Endothelial cell of umbilical vein (primary cell): ENCODE measurements around the gene AIG1. TPM values are rescaled to one million over a fixed set of nuclear protein-coding genes. Genes with fewer than 3 reads are reported as not detected.

Source experiments
- BruUV-seq: library from RNA; stranded (reverse); fragments of 400-500 nt; replicated peaks from 2 replicates; lab custom pipeline; 2021; lab: Mats Ljungman, UMichigan
- CTCF ChIA-PET: fragments of 300-600, 350-600 bp; sonication (Branson Sonifier 250); formaldehyde crosslinking; loops from one replicate; lab custom pipeline; 2021; ENCODE audit warnings: antibody characterized with exemption, inconsistent platforms; lab: Charles Lee
- POLR2A ChIA-PET: fragments of 300-600, 350-600 bp; sonication (Branson Sonifier 250); formaldehyde crosslinking; loops from one replicate; lab custom pipeline; 2021; ENCODE audit warnings: antibody characterized with exemption, inconsistent platforms; lab: Charles Lee
- DNase-seq: peaks from one replicate; pipeline ENCODE4 v3.0.0-alpha.2; 2011; ENCODE audit warnings: low read depth, low spot score
- FAIRE-seq: peaks from 2 replicates; lab custom pipeline; 2011; peaks lifted over from hg19 to GRCh38; lab: Jason Lieb, UNC
- H2AFZ ChIP-seq: 2 replicates; pipeline ENCODE4 v1.6.0; 2012; ENCODE audit warnings: low read depth, low read length, control low read depth, inconsistent platforms
- H3K27ac ChIP-seq: 2 replicates; pipeline ENCODE4 v1.5.1; 2011; ENCODE audit warnings: low read depth, mild to moderate bottlenecking, control low read depth, low read length, moderate library complexity; ENCODE audit not compliant: insufficient read depth
- H3K27me3 ChIP-seq, 2 experiments: 2 replicates each; pipeline versions ENCODE4 v1.6.0 to v1.6.1; 2011; ENCODE audit warnings: low read length in 2 of 2, mixed read lengths in 1 of 2; ENCODE audit not compliant: control insufficient read depth in 2 of 2, insufficient read depth in 2 of 2
- H3K36me3 ChIP-seq, 2 experiments: 2 replicates in 1 of 2; 3 replicates in 1 of 2; pipeline ENCODE4 v1.5.1; 2011; ENCODE audit warnings: low read length in 2 of 2, mild to moderate bottlenecking in 1 of 2, moderate library complexity in 1 of 2; ENCODE audit not compliant: control insufficient read depth in 2 of 2, insufficient read depth in 2 of 2; ENCODE audit errors: extremely low read depth in 1 of 2
- H3K4me1 ChIP-seq: 3 replicates; pipeline ENCODE4 v1.5.1; 2011; ENCODE audit warnings: mild to moderate bottlenecking, low read length; ENCODE audit not compliant: control insufficient read depth, insufficient read depth; ENCODE audit errors: extremely low read depth
- H3K4me2 ChIP-seq: 2 replicates; pipeline ENCODE4 v1.6.1; 2011; ENCODE audit warnings: low read length, control low read depth, mixed read lengths; ENCODE audit not compliant: insufficient read depth
- H3K4me3 ChIP-seq, 3 experiments: fragments of 200-600 bp in 1 of 3; sonication (generic), shearing (Covaris generic) in 1 of 3; replicated peaks in 1 of 3; 2 replicates each; pipeline ENCODE4 v1.5.1; 2011 to 2016; ENCODE audit warnings: control low read depth in 3 of 3, low read length in 3 of 3, mild to moderate bottlenecking in 2 of 3, inconsistent platforms in 1 of 3, low read depth in 1 of 3, moderate library complexity in 1 of 3; ENCODE audit not compliant: insufficient read depth in 1 of 3
- H3K79me2 ChIP-seq: 2 replicates; pipeline ENCODE4 v1.6.0; 2012; ENCODE audit warnings: low read length, inconsistent platforms; ENCODE audit not compliant: control insufficient read depth, insufficient read depth
- H3K9ac ChIP-seq: replicated peaks from 2 replicates; pipeline ENCODE3; 2011; ENCODE audit warnings: low read length, control low read depth; ENCODE audit not compliant: insufficient read depth; ENCODE audit errors: extremely low read depth
- H3K9me1 ChIP-seq: replicated peaks from 3 replicates; pipeline ENCODE4 v1.6.0; 2011; ENCODE audit warnings: mild to moderate bottlenecking, low read length; ENCODE audit not compliant: control insufficient read depth, insufficient read depth; ENCODE audit errors: extremely low read depth
- H3K9me3 ChIP-seq: replicated peaks from 2 replicates; pipeline ENCODE4 v1.5.1; 2012; ENCODE audit warnings: low read length, inconsistent platforms; ENCODE audit not compliant: control insufficient read depth, insufficient read depth
- H4K20me1 ChIP-seq: replicated peaks from 2 replicates; pipeline ENCODE3; 2011; ENCODE audit warnings: mild to moderate bottlenecking, low read length; ENCODE audit not compliant: control insufficient read depth, insufficient read depth; ENCODE audit errors: extremely low read depth
- EZH2 ChIP-seq: IDR thresholded peaks from 2 replicates; pipeline ENCODE4 v1.6.1; 2012; ENCODE audit warnings: borderline replicate concordance, low read depth, mild to moderate bottlenecking, moderate library complexity, low read length, inconsistent platforms; ENCODE audit not compliant: severe bottlenecking
- FOS ChIP-seq: IDR thresholded peaks from 2 replicates; pipeline ENCODE4 v1.6.1; 2011; ENCODE audit warnings: mild to moderate bottlenecking, low read length, moderate library complexity, borderline replicate concordance; ENCODE audit not compliant: insufficient read depth
- GATA2 ChIP-seq: IDR thresholded peaks from 2 replicates; pipeline ENCODE4 v1.7.0; 2011; ENCODE audit warnings: low read depth, mild to moderate bottlenecking, moderate library complexity, mixed read lengths, low read length; ENCODE audit not compliant: insufficient read length, insufficient read depth
- JUN ChIP-seq: IDR thresholded peaks from 2 replicates; pipeline ENCODE4 v1.6.1; 2011; ENCODE audit warnings: borderline replicate concordance, low read depth; ENCODE audit not compliant: insufficient read length, insufficient read depth
- MYC ChIP-seq: IDR thresholded peaks from one replicate; pipeline ENCODE4 v1.6.1; 2011; ENCODE audit warnings: mild to moderate bottlenecking, low read depth, low read length
- POLR2A ChIP-seq: IDR thresholded peaks from 2 replicates; pipeline ENCODE4 v1.6.1; 2012; ENCODE audit warnings: low read depth, mild to moderate bottlenecking, control low read depth, low read length
- POLR2AphosphoS5 ChIP-seq: IDR thresholded peaks from 2 replicates; pipeline ENCODE4 v1.6.1; 2012; ENCODE audit warnings: low read depth, mild to moderate bottlenecking, control low read depth, low read length, moderate library complexity; ENCODE audit not compliant: insufficient read depth
- dilution Hi-C: fragments of 300-500 bp; cut with MboI; formaldehyde crosslinking; loops from one replicate; pipeline ENCODE4 v1.15.0; 2019; ENCODE audit warnings: low sequenced_read_pairs; ENCODE audit not compliant: extremely low pct_ligation_motif_present
- intact Hi-C: fragments of 100-400 bp; cut with micrococcal nuclease; formaldehyde crosslinking; loops from one replicate; pipeline ENCODE4 v1.10.0; 2022
- polyA plus RNA-seq, 4 experiments: library from polyadenylated mRNA; depleted of rRNA in 3 of 4; stranded (reverse) in 3 of 4; unstranded in 1 of 4; fragments of >200 nt; gene quantifications; 2 replicates each; pipeline versions ENCODE4 v1.2.1 to v1.2.3, GENCODE V29; 2011 to 2012; ENCODE audit warnings: missing spikeins in 1 of 4
- total RNA-seq: library from RNA; stranded (reverse); gene quantifications from 2 replicates; pipeline ENCODE4 v1.2.3, GENCODE V29; 2021
- TF ChIP-seq, protein P1 (sequence below), 2 donors: IDR thresholded peaks; 1 replicate in 1 of 2; 2 replicates in 1 of 2; pipeline ENCODE4 v1.5.1; 2011; ENCODE audit warnings: low read length in 2 of 2, mild to moderate bottlenecking in 2 of 2, moderate library complexity in 2 of 2, control low read depth in 1 of 2, inconsistent platforms in 1 of 2, low read depth in 1 of 2; ENCODE audit not compliant: insufficient read depth in 1 of 2; ENCODE audit errors: extremely low read depth in 1 of 2
- TF ChIP-seq, protein P2 (sequence below): IDR thresholded peaks from 2 replicates; pipeline ENCODE4 v1.6.1; 2011; ENCODE audit not compliant: insufficient read depth, insufficient read length

The AIG1 gene
- total and polyA plus RNA-seq, 2 donors (not counting 3 experiments of a cell fraction or from before 2014, with no cell fraction given): 17.7 to 22.7 TPM

DNA sequence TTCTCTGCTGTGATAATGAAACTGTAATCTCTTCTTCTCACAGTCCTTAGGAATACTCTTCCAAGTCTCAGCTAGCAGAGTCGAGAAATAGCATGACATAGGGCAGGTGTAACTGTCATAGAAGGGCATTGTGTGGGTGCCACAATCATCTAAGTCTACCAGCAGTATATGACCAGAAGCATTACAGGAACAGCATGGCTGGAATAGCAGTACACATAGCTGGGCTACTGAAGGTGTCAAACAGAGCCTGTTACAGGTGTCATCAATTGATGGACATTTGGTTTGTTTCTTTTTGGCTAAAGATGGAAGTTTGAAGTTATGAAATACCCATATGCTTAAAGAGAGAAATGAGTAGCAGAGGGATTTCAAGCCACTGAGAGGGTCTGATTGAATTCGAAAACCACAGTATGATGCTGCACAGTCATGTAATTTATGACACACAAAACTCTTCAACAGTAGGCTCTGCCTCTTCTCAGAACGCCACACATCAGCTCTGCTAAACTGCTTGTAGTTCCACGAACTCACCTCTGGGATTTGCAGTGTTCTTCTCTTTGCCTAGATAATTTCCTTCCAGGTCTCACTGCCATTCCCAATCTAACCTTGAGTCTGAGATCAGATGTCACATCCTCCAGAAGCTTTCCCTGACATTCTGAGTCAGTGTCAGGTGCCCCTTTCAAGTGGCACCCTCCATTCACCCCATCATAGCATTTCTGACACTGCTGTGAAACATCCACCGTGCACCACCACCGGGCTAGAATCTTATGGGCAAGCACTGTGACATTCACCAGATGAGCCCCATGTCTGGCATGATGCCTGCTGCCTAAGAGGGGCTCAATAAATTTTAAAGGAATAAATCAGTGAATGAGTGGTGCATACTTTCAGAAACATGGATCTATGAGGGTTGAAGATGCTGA, 238.8 kb downstream of the AIG1 start:
- intact Hi-C loops: no loop called here
- no peaks in the 10 kb centered on the region for H3K9me3 ChIP-seq
- POLR2A ChIA-PET: no interaction called here
- TF ChIP-seq GATA2 (no peak), MYC (no peak), POLR2AphosphoS5 (no peak), EZH2 (no peak), JUN (no peak), FOS (no peak), POLR2A (no peak)
- TF ChIP-seq, protein P1, sequence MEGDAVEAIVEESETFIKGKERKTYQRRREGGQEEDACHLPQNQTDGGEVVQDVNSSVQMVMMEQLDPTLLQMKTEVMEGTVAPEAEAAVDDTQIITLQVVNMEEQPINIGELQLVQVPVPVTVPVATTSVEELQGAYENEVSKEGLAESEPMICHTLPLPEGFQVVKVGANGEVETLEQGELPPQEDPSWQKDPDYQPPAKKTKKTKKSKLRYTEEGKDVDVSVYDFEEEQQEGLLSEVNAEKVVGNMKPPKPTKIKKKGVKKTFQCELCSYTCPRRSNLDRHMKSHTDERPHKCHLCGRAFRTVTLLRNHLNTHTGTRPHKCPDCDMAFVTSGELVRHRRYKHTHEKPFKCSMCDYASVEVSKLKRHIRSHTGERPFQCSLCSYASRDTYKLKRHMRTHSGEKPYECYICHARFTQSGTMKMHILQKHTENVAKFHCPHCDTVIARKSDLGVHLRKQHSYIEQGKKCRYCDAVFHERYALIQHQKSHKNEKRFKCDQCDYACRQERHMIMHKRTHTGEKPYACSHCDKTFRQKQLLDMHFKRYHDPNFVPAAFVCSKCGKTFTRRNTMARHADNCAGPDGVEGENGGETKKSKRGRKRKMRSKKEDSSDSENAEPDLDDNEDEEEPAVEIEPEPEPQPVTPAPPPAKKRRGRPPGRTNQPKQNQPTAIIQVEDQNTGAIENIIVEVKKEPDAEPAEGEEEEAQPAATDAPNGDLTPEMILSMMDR (IDR thresholded peaks at IDR 0.05; ENCODE audit: extremely low read depth in 1 of 2, insufficient read depth in 1 of 2, low read depth in 1 of 2, low read length in 2 of 2): no peak
- TF ChIP-seq, protein P2, sequence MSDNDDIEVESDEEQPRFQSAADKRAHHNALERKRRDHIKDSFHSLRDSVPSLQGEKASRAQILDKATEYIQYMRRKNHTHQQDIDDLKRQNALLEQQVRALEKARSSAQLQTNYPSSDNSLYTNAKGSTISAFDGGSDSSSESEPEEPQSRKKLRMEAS: no peak
- no peak overlapping the region for H3K4me2 ChIP-seq
- no peaks in the 10 kb centered on the region for H3K9me1 ChIP-seq
- dilution Hi-C loops: no loop called here
- H3K9ac ChIP-seq: no peak overlapping the region
- no peak overlapping the region for H3K4me3 ChIP-seq
- FAIRE-seq (no peak), DNase-seq (no peak)
- no peaks in the 10 kb centered on the region for H3K36me3 ChIP-seq
- no TSS peak for BruUV-seq
- no peaks in the 10 kb centered on the region for H3K27me3 ChIP-seq
- H3K4me1 ChIP-seq: no peaks in the 10 kb centered on the region
- no peaks in the 10 kb centered on the region for H4K20me1 ChIP-seq
- H3K27ac ChIP-seq: no peak overlapping the region
- CTCF ChIA-PET: no interaction called here
- H2AFZ ChIP-seq: no peak overlapping the region
- H3K79me2 ChIP-seq: no peaks in the 10 kb centered on the region
